ENCODE measurements around the gene H2BK1. TPM values are rescaled to one million over a fixed set of nuclear protein-coding genes. Genes with fewer than 3 reads are reported as not detected.

H2BK1 gene
- total RNA-seq, 2 donors from 2014 or later, result not detected

DNA sequence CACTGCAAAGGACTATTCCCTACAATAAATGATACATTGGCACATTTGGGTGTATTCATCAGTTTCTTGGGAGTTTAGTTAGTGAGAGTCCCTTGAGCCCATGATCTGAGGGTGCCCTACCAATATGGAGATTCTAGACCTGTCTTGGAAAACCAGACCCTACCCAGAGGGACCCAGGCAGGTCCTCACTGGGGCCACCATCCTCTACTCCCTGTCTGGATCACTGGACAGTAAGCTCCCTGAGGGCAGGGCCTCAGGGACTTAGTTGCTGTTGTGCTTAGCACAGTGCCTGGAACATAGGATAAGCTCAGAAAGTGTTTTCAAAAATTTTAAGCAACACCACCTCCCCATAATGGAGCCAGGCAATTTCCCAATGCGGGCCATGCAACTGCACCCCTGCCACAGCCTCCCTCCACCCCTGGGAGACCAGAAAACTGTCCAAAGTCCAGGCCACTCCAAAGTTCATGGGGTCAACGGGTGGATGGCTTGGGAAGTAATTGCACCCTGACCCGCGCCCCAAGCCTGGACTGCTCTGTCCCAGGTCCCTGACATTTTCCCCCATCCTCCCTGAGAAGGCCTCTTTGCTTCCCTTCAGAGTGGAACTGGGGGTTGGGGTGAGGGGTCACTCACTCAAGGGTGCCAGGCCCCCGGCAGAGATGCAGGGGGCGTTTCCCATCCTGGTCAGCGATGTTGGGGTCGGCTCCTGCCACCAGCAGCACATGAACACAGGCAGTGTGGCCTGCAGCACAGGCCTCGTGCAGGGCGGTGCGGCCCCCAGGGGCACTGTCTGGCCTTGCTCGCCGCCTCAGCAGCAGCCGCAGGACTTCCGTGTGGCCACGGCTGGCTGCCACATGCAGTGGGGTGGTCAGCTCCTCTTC is 24.3 kb downstream of the H2BK1 start:
- H3K4me3 Mint-ChIP-seq, result no peak overlapping the region

DNA sequence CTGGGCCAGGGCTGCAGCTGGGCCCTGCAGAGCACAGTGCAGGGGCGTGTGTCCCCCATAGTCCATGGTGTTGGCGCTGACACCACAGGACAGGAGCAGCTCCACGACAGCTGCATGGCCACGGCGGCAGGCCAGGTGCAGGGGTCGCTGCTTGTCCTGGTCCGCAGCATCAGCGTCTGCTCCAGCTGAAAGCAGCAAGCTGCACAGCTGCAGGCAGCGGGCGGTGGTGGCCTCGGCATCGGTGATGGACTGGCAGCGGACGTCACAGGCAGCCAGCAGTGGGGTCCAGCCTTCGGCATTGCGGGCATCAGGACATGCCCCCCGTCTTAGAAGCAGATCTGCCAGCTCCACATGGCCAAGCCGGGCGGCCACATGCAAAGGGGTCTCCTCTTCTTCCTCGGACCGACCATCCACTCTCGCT is 29.3 kb downstream of the H2BK1 start:
- Histone ChIP-seq H3K36me3 (ENCODE audit: control insufficient read depth, insufficient read depth, low read length) (no peaks in the 10 kb centered on the region), H3K4me3 (ENCODE audit: low read length) (no peak overlapping the region), H3K27me3 (ENCODE audit: control insufficient read depth, insufficient read depth, low read length, poor library complexity, severe bottlenecking) (peaks cover 10% of the 10 kb centered on the region), H3K27ac (ENCODE audit: low read depth, low read length) (no peak overlapping the region), H3K9me3 (ENCODE audit: control insufficient read depth, low read length) (no peaks in the 10 kb centered on the region), H3K4me1 (ENCODE audit: control insufficient read depth, insufficient read depth, low read length) (no peaks in the 10 kb centered on the region), H3K9ac (ENCODE audit: extremely low read depth, low read length, poor library complexity, severe bottlenecking) (no peak overlapping the region)
- WGBS, 2 experiments (ENCODE audit: insufficient coverage in 1 of 2, insufficient read length in 1 of 2), result 91% methylated on average over 20 to 22 of the region's 22 CpGs
- H3K4me3 Mint-ChIP-seq, result no peak overlapping the region
- peaks cover 2% of the 10 kb centered on the region for H3K4me1 Mint-ChIP-seq
- no peak overlapping the region for H3K27ac Mint-ChIP-seq
- H3K27me3 Mint-ChIP-seq (ENCODE audit: insufficient read depth), result peaks cover 48% of the 10 kb centered on the region
- no peaks in the 10 kb centered on the region for H3K9me3 Mint-ChIP-seq
- peak; percentile 37 for DNase-seq
- no peak for TF ChIP-seq CTCF (conservative IDR thresholded peaks at IDR 0.05)
- no peaks in the 10 kb centered on the region for H3K36me3 Mint-ChIP-seq (ENCODE audit: low read depth)

More for the DNA sequence above, 24.3 kb downstream of the H2BK1 start:
- Histone ChIP-seq H3K4me1 (ENCODE audit: control insufficient read depth, insufficient read depth, low read length) (no peaks in the 10 kb centered on the region), H3K27me3 (ENCODE audit: control insufficient read depth, insufficient read depth, low read length, poor library complexity, severe bottlenecking) (peaks cover 9% of the 10 kb centered on the region), H3K27ac (ENCODE audit: low read depth, low read length) (no peak overlapping the region), H3K4me3 (ENCODE audit: low read length) (no peak overlapping the region), H3K36me3 (ENCODE audit: control insufficient read depth, insufficient read depth, low read length) (no peaks in the 10 kb centered on the region), H3K9ac (ENCODE audit: extremely low read depth, low read length, poor library complexity, severe bottlenecking) (no peak overlapping the region), H3K9me3 (ENCODE audit: control insufficient read depth, low read length) (no peaks in the 10 kb centered on the region)
- Mint-ChIP-seq H3K27ac (no peak overlapping the region), H3K4me1 (no peaks in the 10 kb centered on the region), H3K9me3 (no peaks in the 10 kb centered on the region), H3K36me3 (ENCODE audit: low read depth) (no peaks in the 10 kb centered on the region), H3K27me3 (ENCODE audit: insufficient read depth) (peaks cover 26% of the 10 kb centered on the region)
- 94 to 100% methylated on average over 3 to 16 of the region's 16 CpGs for WGBS, 2 experiments (ENCODE audit: insufficient coverage in 1 of 2, insufficient read length in 1 of 2)
- no peak for DNase-seq
- TF ChIP-seq CTCF (conservative IDR thresholded peaks at IDR 0.05), result no peak

DNA sequence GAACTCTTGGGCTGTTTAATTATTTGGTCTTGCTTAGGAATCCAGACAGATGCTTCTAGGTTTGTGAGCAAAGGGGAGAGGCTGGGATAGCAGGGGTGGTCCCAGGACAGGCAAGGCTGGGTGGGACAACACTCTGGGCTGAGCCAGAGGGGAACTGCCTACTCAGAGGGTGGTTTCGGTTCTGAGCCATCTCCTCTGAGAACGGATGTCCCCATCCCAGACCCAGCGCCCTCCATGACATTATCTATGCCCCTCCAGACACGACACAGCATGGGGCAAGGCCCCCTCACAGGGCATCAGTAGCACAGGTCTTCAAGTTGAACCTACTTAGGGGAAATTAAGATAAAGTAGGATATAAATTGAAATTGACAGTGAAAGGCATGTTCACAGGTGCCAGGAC is 30.3 kb downstream of the H2BK1 start:
- 95% methylated on average over 4 of the region's 4 CpGs; no CpG with 5 or more reads in 1 of the 2 experiments for WGBS, 2 experiments (ENCODE audit: insufficient coverage in 1 of 2, insufficient read length in 1 of 2)
- Mint-ChIP-seq H3K36me3 (ENCODE audit: low read depth) (no peaks in the 10 kb centered on the region), H3K4me3 (no peak overlapping the region), H3K27ac (no peak overlapping the region), H3K9me3 (peaks cover under 1% of the 10 kb centered on the region), H3K27me3 (ENCODE audit: insufficient read depth) (peaks cover 59% of the 10 kb centered on the region), H3K4me1 (peaks cover 2% of the 10 kb centered on the region)
- Histone ChIP-seq H3K9me3 (ENCODE audit: control insufficient read depth, low read length) (no peaks in the 10 kb centered on the region), H3K4me1 (ENCODE audit: control insufficient read depth, insufficient read depth, low read length) (no peaks in the 10 kb centered on the region), H3K9ac (ENCODE audit: extremely low read depth, low read length, poor library complexity, severe bottlenecking) (no peak overlapping the region), H3K27me3 (ENCODE audit: control insufficient read depth, insufficient read depth, low read length, poor library complexity, severe bottlenecking) (peaks cover 10% of the 10 kb centered on the region), H3K4me3 (ENCODE audit: low read length) (no peak overlapping the region), H3K27ac (ENCODE audit: low read depth, low read length) (no peak overlapping the region), H3K36me3 (ENCODE audit: control insufficient read depth, insufficient read depth, low read length) (no peaks in the 10 kb centered on the region)
- TF ChIP-seq CTCF (conservative IDR thresholded peaks at IDR 0.05), result no peak
- DNase-seq, result peak; percentile 20

Measured in endodermal cell (in vitro differentiated cells).